H1 (cell line): ENCODE measurements around the gene C3orf49. TPM values are rescaled to one million over a fixed set of nuclear protein-coding genes. Genes with fewer than 3 reads are reported as not detected.
A peak's percentile ranks its signal among the peaks of the same experiment; 100 is the strongest.

Source experiments
- KDM5A ChIP-seq: fragments of 200-600 bp; IDR thresholded peaks from 2 replicates; pipeline ENCODE4 v1.7.1; 2012; ENCODE audit warnings: mild to moderate bottlenecking, low read length, inconsistent platforms, mixed read lengths
- RBBP5 ChIP-seq: IDR thresholded peaks from 2 replicates; pipeline ENCODE4 v1.7.1; 2012; ENCODE audit warnings: low read depth, mild to moderate bottlenecking, inconsistent platforms, low read length, moderate library complexity, borderline replicate concordance
- RXRA ChIP-seq: IDR thresholded peaks from 2 replicates; pipeline ENCODE4 v1.6.1; 2011; ENCODE audit warnings: low read depth, mild to moderate bottlenecking, low read length, moderate library complexity; ENCODE audit not compliant: insufficient read depth
- SIN3A ChIP-seq, 2 experiments: IDR thresholded peaks in 1 of 2; conservative IDR thresholded peaks in 1 of 2; 2 replicates each; pipeline ENCODE4 v1.6.1; 2011 to 2012; ENCODE audit warnings: low read length in 2 of 2, improper control_type of control experiment in 1 of 2, low read depth in 1 of 2, mild to moderate bottlenecking in 1 of 2
- SP4 ChIP-seq: IDR thresholded peaks from 2 replicates; pipeline ENCODE4 v1.6.1; 2012; ENCODE audit warnings: low read length, inconsistent platforms
- polyA plus RNA-seq, 7 experiments: library from polyadenylated mRNA; depleted of rRNA in 3 of 7; stranded (reverse) in 5 of 7; unstranded in 2 of 7; fragments of >200 nt in 5 of 7; fragments of 200-250 nt in 2 of 7; gene quantifications; 1 replicate in 5 of 7; 2 replicates in 1 of 7; 4 replicates in 1 of 7; pipeline versions ENCODE4 v1.2.1 to v1.2.3, GENCODE V29; 2011 to 2013; ENCODE audit warnings: missing spikeins in 2 of 7, mixed read lengths in 2 of 7
- total RNA-seq: library from RNA; stranded (reverse); fragmentation: NEBNext Ultra II Directional; extraction: Animal tissue kit (Norgen Biotek cat#: 25700); gene quantifications from 2 replicates; pipeline ENCODE4 v1.2.1, GENCODE V29; 2021
- TF ChIP-seq, protein P1 (sequence below): fragments of 300-600 bp; sonication (generic); IDR thresholded peaks from 2 replicates; pipeline ENCODE4 v1.7.1; 2012; ENCODE audit warnings: low read length, moderate library complexity, mild to moderate bottlenecking, inconsistent platforms; ENCODE audit not compliant: insufficient replicate concordance
- TF ChIP-seq, protein P2 (sequence below): IDR thresholded peaks from 2 replicates; pipeline ENCODE4 v1.6.1; 2012; ENCODE audit warnings: inconsistent platforms
- TF ChIP-seq, protein P3 (sequence below): IDR thresholded peaks from 2 replicates; pipeline ENCODE4 v1.6.1; 2011; ENCODE audit warnings: low read depth, mild to moderate bottlenecking, low read length; ENCODE audit not compliant: insufficient read depth

The C3orf49 gene
- total and polyA plus RNA-seq, 2 of the 8 experiments (the other 6 are each of a cell fraction or from before 2014, with no cell fraction given), result not detected

DNA sequence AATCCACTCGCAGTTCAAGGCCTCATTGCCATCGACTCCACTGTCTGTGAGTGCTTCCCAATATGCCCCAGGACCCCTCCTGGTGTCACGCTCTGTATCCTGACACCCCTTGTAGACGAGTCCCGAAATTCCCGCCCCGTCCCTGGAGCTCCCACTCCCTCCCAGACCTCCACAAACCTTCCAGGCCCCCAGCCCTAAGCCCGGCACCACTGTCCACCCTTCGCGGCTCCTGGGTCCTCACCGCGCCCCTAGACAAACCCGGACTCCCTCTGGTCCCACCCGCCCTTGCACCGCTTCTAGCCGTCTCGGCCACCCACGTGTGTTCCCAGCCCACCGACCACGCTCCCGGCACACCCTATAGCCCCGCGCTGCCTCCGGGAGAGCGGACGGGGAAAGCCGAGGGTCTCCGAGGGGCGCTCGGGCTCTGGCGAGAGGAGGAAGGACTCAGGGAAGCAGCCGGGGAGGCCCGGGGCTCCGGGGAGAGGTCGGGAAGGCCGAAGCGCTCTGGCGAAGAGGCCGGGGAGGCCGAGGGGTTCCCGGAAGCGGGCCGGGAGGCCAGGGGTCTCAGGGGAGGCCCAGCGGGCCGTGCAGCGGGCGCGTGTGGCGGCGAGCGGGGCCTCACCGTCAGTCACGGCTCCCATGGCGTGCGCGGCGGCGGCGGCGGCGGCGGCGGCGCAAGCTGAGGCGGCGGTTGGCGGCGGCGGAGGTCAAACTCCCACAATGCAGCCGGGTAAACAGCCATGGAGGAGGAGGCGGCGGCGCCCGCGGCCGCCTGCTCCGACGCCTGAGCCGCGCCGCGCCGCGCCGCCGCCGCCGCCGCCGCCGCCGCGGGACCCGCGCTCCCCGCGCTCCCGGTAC is 44.3 kb downstream of the C3orf49 start, which contains the start of the genes ATXN7 and THOC7 (continued):
- TF ChIP-seq, protein P1, sequence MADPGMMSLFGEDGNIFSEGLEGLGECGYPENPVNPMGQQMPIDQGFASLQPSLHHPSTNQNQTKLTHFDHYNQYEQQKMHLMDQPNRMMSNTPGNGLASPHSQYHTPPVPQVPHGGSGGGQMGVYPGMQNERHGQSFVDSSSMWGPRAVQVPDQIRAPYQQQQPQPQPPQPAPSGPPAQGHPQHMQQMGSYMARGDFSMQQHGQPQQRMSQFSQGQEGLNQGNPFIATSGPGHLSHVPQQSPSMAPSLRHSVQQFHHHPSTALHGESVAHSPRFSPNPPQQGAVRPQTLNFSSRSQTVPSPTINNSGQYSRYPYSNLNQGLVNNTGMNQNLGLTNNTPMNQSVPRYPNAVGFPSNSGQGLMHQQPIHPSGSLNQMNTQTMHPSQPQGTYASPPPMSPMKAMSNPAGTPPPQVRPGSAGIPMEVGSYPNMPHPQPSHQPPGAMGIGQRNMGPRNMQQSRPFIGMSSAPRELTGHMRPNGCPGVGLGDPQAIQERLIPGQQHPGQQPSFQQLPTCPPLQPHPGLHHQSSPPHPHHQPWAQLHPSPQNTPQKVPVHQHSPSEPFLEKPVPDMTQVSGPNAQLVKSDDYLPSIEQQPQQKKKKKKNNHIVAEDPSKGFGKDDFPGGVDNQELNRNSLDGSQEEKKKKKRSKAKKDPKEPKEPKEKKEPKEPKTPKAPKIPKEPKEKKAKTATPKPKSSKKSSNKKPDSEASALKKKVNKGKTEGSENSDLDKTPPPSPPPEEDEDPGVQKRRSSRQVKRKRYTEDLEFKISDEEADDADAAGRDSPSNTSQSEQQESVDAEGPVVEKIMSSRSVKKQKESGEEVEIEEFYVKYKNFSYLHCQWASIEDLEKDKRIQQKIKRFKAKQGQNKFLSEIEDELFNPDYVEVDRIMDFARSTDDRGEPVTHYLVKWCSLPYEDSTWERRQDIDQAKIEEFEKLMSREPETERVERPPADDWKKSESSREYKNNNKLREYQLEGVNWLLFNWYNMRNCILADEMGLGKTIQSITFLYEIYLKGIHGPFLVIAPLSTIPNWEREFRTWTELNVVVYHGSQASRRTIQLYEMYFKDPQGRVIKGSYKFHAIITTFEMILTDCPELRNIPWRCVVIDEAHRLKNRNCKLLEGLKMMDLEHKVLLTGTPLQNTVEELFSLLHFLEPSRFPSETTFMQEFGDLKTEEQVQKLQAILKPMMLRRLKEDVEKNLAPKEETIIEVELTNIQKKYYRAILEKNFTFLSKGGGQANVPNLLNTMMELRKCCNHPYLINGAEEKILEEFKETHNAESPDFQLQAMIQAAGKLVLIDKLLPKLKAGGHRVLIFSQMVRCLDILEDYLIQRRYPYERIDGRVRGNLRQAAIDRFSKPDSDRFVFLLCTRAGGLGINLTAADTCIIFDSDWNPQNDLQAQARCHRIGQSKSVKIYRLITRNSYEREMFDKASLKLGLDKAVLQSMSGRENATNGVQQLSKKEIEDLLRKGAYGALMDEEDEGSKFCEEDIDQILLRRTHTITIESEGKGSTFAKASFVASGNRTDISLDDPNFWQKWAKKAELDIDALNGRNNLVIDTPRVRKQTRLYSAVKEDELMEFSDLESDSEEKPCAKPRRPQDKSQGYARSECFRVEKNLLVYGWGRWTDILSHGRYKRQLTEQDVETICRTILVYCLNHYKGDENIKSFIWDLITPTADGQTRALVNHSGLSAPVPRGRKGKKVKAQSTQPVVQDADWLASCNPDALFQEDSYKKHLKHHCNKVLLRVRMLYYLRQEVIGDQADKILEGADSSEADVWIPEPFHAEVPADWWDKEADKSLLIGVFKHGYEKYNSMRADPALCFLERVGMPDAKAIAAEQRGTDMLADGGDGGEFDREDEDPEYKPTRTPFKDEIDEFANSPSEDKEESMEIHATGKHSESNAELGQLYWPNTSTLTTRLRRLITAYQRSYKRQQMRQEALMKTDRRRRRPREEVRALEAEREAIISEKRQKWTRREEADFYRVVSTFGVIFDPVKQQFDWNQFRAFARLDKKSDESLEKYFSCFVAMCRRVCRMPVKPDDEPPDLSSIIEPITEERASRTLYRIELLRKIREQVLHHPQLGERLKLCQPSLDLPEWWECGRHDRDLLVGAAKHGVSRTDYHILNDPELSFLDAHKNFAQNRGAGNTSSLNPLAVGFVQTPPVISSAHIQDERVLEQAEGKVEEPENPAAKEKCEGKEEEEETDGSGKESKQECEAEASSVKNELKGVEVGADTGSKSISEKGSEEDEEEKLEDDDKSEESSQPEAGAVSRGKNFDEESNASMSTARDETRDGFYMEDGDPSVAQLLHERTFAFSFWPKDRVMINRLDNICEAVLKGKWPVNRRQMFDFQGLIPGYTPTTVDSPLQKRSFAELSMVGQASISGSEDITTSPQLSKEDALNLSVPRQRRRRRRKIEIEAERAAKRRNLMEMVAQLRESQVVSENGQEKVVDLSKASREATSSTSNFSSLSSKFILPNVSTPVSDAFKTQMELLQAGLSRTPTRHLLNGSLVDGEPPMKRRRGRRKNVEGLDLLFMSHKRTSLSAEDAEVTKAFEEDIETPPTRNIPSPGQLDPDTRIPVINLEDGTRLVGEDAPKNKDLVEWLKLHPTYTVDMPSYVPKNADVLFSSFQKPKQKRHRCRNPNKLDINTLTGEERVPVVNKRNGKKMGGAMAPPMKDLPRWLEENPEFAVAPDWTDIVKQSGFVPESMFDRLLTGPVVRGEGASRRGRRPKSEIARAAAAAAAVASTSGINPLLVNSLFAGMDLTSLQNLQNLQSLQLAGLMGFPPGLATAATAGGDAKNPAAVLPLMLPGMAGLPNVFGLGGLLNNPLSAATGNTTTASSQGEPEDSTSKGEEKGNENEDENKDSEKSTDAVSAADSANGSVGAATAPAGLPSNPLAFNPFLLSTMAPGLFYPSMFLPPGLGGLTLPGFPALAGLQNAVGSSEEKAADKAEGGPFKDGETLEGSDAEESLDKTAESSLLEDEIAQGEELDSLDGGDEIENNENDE, result no peak
- TF ChIP-seq, protein P2, sequence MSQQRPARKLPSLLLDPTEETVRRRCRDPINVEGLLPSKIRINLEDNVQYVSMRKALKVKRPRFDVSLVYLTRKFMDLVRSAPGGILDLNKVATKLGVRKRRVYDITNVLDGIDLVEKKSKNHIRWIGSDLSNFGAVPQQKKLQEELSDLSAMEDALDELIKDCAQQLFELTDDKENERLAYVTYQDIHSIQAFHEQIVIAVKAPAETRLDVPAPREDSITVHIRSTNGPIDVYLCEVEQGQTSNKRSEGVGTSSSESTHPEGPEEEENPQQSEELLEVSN, result 0 out of 2 replicates have a peak, but pooled peaks have one; percentile 16
- TF ChIP-seq SP4 (no peak), SIN3A (conservative IDR thresholded peaks at IDR 0.05 in 1 of 2, IDR thresholded peaks at IDR 0.05 in 1 of 2; ENCODE audit: low read depth in 1 of 2, low read length in 2 of 2) (no peak), RXRA (no peak), RBBP5 (no peak), KDM5A (no peak)
- TF ChIP-seq, protein P3, sequence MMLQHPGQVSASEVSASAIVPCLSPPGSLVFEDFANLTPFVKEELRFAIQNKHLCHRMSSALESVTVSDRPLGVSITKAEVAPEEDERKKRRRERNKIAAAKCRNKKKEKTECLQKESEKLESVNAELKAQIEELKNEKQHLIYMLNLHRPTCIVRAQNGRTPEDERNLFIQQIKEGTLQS, result no peak
